ENCODE data around the gene KCNC1.

The KCNC1 gene

DNA sequence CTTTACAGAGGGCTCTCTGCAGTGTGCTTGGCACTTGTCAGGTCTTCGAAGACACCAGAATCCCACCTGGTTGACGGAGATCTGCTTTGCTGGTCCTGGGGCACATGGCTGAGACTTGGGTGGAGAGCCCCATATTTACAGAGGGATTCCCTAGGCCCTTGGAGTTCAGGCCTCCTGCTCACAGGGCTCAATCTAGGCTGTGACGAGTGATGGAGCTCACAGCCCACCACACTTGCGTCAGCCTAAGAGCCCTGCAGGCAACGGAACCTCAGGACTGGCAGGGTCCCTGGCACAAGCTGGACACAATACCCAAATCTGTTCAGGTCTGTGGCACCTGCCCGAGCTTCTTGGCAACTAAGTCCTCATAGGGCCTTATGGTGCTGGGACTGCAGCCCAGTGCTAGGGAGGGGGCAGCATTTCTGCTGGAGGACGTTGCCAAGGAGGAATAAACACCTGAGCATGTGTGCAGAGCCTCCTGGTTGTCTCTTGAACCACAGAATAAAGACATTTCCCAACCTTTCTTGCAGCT is 59.1 kb downstream of the KCNC1 start:
- no peak for DNase-seq (ENCODE audit: low spot score)

DNA sequence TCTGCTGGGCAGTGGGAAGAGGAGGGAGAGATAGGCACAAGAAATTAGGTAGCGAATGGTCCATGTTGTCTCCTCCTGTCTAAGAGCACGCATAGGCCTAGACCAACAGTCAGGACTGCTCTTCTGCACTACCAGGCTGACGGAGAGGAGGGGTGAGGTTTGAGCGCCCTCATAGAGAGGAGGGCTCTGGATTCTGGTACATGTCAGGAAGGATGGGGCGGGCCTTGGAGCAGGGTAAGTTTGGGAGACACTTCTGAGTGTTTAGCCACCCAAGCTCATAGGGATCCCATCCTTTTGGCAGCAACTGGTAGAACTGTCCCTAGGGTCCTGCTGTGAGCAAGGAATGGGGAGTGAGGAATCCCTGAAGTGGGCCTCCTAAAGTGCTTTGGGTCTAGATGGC is 60.4 kb downstream of the KCNC1 start:
- DNase-seq (ENCODE audit: low spot score), result no peak

DNA sequence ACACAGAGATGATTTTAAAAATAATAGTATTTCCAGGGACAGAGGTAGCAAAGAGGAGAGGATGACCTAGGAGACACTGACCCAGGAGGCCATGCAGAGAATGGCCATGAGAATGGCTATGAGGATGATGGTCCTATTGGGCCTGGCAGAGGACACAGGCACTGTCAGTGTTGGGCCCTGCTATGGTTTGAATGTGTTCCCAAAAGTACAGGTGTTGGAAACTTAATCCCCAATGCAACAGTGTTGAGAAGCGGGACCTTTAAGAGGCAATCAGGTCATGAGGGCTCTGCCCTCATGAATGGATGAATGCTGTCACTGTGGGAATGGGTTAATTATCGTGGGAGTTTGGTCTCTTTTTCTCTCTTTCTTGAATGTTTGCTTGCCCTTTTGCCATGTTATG is 61.6 kb downstream of the KCNC1 start:
- DNase-seq (ENCODE audit: low spot score), result no peak

DNA sequence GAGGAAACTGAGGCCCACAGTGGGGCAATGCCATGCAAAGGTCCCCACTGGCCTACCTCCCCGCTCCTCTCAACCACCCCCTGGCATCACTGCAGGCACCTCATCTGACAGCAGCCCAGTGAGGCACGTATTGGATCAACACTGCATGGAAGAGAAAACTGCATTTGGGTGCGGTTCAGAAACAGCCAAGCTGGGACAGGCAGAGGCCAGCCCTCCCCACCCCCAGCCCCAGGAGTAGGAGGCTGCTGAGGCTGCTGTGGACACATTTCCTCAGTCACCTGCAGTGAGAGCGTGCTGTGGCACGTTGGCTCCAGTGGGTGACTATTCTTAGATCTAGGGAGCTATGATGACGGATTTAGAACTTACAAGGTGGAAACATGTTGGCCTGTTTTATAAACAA is 63.7 kb downstream of the KCNC1 start:
- no peak for DNase-seq (ENCODE audit: low spot score)

DNA sequence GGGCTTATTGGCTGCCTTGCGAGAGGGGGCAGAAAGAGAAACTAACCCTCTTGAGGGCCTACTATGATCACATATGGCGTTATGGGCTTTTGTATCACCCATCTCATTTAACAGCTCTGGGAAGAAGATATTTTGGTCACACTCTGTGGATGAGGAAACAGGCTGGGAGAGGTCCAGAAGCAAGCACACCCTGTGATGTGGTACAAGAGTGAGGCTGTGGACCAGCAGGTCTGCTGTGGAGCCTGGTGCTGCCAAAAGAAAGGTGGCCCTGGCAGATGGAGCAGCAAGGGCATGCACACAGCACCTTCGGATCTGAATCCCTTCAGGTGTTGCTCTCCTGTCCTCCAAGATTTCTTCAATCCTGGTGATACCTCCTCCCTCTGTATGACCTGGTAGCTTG is 64.1 kb downstream of the KCNC1 start:
- DNase-seq (ENCODE audit: low spot score), result no peak

DNA sequence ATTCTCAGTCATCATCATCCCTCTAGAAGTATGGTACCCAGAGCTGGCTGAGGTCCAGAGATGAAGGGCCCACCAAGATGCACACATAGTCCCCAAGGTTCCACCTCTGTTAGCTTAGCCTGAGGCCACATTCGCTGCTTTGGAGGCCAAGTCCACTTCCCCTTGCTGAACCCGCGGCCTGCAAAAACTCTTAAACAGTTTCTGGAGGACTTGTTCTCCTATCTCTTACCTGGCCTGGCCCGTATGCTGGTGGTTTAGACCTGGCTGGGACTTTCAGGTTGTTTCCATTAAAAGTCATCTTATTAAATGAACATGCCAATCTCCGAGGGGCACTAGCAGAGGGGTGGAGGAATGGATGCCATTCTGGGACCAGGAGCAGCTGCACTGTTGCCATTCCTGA is 64.6 kb downstream of the KCNC1 start:
- no peak for DNase-seq (ENCODE audit: low spot score)

DNA sequence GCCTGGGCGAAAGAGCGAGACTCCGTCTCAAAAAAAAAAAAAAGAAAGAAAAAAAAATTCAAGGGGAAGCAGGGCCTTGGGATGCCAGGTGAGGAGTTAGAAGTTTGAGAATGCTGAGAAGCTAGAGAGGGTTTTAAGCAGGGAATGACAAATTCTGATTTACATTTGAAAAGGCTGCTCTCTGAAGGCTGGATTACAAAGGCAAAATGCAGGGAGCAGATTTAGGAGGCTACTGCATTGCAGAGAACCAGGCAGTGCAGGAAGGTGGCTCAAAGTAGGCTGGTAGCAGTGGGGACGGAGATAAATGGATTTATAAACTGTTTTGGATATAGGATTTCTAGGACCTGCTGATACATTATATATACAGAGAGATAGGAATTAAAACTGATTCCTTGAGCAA is 66.6 kb downstream of the KCNC1 start:
- DNase-seq (ENCODE audit: low spot score), result no peak

DNA sequence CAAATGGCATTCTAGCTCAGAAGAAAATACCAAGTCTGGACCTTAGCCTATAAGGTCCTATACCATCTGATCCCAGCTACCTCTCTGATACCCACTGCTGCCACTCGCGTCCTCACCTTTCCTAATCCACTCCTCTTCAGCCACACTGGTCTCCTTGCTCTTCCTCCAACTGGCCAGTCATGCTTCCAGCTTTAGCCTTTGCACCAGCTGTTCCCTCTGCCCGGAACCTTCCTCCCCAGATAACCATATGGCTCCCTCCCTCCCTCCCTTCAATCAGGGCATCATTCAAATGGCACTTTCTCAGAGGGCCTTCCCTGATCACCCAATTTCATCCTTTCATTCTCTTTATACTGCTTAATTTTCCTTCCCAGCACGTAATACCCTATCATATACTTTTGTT is 67.9 kb downstream of the KCNC1 start:
- no peak for DNase-seq (ENCODE audit: low spot score)

DNA sequence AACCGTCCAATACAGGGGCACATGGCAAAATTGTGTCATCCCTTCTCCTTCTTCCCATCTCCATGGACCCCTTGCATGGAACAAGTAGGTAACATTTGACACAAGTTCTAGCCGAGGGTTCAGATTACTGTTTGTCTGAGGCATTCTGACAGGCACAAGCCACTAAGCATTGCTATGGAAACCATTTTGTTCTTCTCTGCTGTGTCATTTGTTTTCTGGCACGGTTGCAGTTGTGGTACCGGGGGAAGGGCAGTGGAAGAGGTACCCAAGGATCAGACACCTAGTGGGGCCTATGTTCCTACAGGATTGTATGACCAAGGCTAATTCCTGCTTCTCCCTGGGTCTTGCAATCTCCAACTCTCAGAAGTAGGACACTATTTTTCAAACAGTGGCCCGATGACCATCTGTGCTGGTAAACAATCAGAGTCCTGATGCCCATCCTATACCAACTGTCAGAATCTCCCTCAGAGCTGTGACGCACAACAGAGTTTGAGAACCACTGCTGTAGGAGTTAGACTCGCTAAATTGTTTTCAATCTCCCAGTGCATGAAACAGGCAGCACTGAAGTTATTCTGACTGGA is 69.3 kb downstream of the KCNC1 start:
- no peak for DNase-seq (ENCODE audit: low spot score)

DNA sequence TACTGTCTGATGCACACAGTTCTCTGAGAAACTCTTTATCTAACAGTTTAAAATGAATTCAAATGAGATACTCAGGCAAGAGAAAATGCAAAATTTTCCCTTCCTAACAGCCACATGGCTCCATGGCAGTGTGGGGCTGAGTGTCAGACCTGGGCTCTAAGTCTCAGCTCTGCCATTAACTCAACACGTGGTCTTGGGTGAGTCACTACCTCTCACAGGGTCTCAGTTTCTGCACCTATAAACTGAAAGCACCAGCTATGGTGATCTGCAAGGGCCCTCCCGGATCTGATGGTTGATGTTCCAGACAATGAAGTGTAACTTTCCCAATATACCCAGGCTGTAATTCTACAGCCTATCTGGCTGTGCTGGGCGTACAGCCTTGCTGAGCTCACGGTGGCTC is 70.5 kb downstream of the KCNC1 start:
- no peak for DNase-seq (ENCODE audit: low spot score)

DNA sequence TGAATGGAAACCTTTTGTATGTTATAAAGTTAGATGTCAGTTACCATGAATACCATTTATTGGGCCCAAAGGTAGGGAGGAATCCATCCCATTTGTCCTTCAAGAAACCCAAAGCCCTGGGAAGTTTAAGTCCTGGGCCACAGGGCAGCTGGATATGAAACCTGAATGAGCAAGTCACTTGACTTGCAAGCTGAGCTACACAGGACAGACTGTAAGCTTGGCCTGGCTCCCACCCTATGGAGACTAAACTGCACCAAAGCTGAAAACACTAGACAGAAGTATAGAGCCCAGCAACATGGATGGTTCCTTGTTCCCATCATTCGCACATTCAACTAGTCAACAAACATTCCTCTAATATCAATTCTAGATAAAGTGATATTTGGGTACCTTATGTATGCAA is 71.3 kb downstream of the KCNC1 start:
- no peak for DNase-seq (ENCODE audit: low spot score)

DNA sequence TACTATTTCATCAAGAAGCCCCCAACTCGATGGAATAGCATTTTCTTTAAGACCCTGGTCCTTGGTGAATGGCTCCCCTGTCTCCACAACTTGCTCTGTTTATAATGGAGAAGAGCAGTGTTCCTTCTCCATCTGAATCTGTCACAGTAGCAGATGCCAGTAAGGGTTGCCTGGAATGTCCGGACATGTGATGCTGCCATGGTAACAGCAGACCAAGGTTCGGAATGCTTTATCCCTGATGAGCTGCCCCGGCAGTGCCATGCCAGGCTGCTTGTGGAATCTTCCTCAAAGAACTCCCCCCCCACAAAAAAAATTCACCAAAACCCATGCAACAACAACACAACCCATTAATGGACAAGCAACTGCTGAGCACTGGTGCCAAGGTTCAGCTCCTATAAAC is 72.5 kb downstream of the KCNC1 start:
- DNase-seq (ENCODE audit: low spot score), result no peak

DNA sequence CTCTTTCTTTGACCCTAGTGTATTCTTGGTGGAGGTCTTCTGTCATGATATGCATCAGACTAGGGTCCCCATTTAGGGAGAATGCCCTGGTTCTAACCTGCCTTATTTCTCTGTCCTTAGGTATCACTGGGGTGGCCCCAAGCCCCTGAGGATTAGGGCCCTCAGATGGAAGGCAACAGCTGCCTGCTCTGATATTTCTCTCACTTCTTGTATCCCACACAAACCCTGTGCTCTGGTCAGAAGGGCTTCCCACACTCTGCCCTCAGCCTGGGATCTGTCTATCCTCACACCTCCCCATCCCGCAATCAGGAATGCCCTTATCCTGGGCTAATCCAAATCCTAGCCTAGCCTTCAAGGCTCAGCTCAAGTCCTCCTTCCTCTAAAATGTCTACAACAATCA is 75.5 kb downstream of the KCNC1 start:
- DNase-seq (ENCODE audit: low spot score), result no peak

DNA sequence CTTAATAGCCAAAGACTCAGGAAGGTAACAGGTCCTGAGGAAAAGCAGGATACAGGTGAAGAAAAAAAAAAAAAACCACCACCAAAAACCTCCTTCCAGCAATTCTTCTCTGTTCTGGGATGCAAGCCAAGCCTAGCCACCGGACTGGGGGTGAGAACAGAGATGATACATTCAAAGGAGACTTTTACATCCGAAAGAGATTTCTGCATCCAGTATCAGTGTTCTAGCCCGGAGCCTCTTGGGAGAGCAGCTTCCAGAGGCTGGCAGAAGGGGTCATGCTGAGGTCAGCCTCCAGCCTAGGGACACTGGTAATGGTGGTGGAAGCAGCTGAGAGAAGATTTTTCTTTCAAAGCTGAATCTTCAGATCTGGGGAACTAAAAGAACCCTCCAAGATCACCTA is 76.2 kb downstream of the KCNC1 start:
- no peak for DNase-seq (ENCODE audit: low spot score)

DNA sequence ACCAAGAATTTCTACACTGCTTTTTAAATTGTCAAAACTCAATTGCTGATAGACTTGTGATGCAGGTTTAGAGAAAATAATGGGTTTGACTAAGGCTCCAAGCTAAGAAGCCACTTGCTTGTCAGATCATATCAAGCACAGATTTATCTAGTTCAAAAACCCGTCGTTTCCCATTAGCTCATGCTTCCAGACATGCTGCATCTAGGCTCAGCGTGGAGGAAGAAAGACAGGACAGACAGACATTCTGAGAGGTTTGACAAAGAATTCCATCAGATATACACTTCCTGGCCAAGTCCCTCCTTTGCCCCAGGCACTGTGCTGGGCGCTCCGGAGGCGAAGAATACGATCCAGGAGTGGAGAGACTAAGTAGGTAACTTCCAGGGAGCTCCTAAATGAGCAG is 76.8 kb downstream of the KCNC1 start:
- DNase-seq (ENCODE audit: low spot score), result no peak

DNA sequence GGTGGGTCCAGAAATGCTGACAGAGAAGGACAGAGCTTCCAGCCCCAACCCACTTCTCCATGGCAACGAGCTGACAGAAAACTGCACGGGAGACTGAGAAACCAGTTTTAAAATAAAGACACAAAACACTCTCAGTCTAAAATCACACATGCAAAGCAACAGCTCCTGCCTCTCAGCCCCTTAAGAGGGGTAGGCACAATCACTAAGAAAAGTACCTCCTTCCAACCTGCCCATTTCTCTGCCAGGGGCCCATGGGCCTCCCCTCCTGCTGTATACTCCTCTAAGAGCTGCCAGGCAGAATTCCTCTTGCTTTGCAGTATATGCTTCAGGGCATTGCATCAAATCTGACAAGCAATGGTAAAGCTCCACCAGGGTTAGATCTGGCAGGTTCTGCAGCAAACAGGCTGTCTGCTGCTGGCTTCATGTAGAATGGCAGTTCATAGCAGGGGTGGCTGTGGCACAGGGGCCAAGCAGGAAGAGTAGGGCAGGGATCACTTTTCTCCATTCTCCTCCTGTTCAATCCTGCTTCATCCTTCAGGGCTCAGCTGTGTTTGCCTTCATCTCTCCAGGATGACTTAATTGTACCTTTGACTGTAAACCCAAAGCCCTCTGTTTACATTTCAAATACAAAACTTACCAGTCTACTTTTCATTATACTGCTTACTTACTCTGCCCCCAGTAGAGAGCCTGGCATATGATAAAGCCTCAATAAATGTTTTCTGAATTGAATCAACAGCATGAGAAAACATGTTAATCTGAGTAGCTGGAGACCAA is 77.7 kb downstream of the KCNC1 start:
- no peak for DNase-seq (ENCODE audit: low spot score)

DNA sequence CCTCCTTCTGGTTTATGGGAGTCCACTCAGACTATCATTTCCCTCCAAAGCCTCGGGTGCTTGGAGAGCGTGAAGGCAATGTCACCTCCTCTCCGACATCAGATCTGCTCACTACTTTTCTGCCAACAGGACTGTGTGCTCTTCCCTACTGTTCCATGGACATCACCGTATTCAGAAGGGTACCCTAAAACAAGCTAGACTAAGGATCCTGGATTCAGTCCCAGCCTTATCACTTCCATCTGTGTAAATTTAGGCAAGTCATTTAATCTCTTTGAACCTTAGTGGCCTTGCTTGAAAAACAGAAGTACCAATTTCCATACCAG is 78.2 kb downstream of the KCNC1 start:
- no peak for DNase-seq (ENCODE audit: low spot score)

DNA sequence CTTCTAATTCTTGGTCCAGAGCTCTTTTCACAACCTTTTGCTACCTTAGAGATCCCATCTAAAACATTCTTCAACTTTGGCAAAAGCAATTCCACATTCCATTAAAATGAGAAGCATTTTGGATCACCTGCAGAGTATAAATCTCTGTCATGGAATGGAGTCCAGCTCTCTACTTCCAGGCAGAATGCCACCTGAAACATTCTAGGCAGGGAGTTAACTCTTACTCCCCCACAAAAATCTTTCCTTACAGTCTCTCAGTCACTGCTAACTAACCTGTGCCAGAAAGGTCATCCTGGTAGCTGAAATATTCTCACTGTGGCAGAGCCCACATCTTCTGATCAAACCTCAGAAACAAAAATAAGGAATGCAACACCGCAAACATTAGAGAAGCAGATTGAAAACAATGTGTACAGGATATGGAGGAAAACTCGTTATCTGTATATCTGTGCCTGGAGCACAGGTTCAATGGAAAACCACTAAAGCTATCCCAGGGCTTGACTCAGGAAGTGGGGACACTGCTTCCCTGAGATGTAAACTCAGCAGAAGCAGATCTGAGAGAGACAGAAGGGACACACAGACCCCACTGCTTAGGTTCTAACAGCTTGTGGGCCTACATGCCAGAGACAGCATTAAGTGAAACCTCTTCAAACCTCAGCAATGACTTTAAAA is 78.9 kb downstream of the KCNC1 start:
- no peak for DNase-seq (ENCODE audit: low spot score)

DNA sequence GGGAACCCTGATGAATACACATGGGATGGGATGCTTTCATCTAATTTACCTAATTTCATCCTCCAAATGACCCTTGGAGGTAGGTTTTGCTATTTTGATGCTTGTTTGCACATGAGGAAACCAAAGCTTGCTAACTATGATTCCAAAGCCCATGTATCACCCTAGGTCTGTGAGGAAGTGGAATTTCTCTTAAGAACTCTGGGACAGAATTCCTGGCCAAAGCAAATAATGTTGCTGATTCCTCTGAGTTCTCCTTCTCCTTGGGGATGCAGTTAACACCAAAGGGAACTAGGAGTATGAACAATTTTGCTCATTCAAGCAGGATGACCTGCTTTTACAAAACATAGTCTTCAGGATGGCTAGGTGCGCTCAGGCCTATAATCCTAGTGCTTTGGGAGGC is 80.0 kb downstream of the KCNC1 start:
- DNase-seq (ENCODE audit: low spot score), result no peak

DNA sequence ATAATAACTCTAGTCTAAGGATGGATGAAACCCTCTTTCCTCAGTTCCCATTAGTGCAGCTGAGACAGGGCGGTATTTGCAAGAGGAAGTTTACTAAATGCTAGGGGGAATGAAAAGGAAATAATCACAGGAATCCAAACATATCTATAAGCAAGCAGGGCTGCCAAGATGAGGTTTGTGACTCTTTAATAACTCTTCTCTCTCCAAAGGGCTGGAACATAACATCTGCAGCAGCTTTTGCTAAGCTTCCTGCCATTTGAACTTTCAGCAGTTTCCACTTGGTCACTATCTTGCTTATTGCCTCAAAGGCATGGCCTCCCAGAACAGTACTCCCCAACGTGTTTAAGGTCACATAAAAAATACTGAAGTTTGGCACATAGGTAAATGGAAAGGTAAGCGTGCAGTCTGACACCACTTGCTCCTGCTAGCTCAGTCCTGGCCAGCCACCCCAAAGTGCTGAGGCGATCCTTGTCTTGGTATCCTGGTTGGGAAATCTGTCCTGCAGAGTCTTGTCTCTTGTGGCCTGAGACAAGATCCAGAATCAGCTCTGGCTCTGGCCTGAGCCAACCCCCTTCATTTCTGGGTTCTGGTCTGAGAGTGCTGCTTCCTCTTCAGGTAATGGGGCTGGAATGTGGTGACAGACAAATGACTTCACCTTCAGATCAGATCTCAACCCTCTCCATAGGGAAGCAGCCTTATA is 81.8 kb downstream of the KCNC1 start:
- no peak for DNase-seq (ENCODE audit: low spot score)

DNA sequence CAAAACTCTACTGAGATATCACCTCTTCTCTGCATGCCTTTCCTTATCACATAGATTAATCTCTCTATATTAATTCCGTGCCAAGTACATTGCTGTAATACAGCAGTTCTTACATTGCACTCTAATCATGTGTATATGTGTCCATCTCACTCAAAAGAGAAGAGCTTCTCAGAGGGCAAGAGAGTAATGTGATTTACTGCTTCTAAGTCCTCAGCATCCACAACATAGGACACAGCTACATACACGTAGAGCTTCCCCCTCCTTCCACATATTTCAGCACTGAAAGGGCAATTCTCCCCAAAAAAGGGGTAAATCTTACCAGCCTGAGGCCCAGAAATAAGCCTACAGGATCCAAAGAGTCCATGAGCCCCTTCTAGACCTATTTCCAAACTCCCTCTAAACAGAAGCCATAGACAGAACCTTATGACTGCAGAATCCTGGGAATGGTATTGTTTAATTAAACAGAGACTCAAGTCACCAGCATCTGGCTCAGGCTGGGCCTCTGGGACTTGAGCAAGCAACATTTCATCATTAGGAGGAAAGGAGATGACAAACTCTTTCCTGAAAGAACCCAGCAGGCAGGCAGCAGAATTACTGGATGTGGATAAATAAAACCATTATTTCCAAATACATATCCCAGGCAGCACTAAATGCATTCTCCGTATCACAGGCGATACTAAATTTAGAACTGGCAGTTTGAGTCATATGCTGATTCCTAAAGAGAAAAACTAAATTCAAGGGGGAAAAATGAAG is 87.2 kb downstream of the KCNC1 start:
- no peak for DNase-seq (ENCODE audit: low spot score)

DNA sequence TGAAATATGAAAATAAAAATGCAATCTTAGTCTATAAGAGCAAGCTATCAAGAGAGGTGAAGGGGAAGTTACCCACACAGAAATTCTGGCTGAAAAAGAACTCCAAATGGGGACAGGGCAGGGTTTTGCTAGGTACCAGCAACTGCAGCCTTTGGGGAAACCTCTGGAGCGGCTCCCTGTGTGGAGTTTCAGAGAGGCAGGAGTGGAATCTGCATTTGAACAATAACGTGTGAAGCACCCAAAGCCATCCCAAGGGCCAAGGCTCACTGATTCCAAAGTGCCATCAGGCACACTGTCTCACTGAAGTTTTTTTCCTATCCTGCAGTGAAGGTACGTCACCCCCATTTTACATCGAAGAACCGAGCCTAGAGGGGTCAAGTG is 87.8 kb downstream of the KCNC1 start:
- no peak for DNase-seq (ENCODE audit: low spot score)
